Peyer's patch (tissue), 4 donors: Measurements from ENCODE around the gene PKD1. TPM values are rescaled to one million over a fixed set of nuclear protein-coding genes. Genes with fewer than 3 reads are reported as not detected.

Experiments used
- DNase-seq, 3 donors: peaks; one replicate each; pipeline ENCODE4 v3.0.0-alpha.2; 2017 to 2019
- H3K27ac ChIP-seq, 4 donors: fragments of 200-600 bp; sonication (generic); one replicate each; pipeline ENCODE4 v1.5.1; 2016 to 2019
- H3K27me3 ChIP-seq, 2 donors: fragments of 200-600 bp; sonication (generic); one replicate each; pipeline ENCODE4 v1.5.1; 2019
- H3K36me3 ChIP-seq, 3 donors: fragments of 200-600 bp; sonication (generic); one replicate each; pipeline ENCODE4 v1.5.1; 2016 to 2019
- H3K4me1 ChIP-seq, 4 donors: fragments of 200-600 bp; sonication (generic); one replicate each; pipeline ENCODE4 v1.5.1; 2016 to 2019
- H3K4me3 ChIP-seq, 4 donors: fragments of 200-600 bp; sonication (generic); 1 replicate in 3 of 4; 2 replicates in 1 of 4; pipeline ENCODE4 v1.5.1; 2016 to 2019; ENCODE audit warnings: mild to moderate bottlenecking in 1 of 4
- H3K9me3 ChIP-seq, 4 donors: fragments of 200-600 bp; sonication (generic); one replicate each; pipeline ENCODE4 v1.5.1; 2016 to 2019; ENCODE audit warnings: mild to moderate bottlenecking in 1 of 4
- POLR2A ChIP-seq, 2 donors: fragments of 450-650 bp; IDR thresholded peaks; one replicate each; pipeline ENCODE4 v1.5.1; 2017; ENCODE audit warnings: antibody characterized with exemption in 2 of 2, mild to moderate bottlenecking in 2 of 2, moderate library complexity in 2 of 2
- total RNA-seq, 4 donors: library from RNA; depleted of rRNA; stranded (reverse); fragments of >200 nt; gene quantifications; one replicate each; pipeline ENCODE4 v1.1.0, GENCODE V29; 2016
- TF ChIP-seq, protein P1 (sequence below), 6 experiments: fragments of 450-650 bp in 4 of 6; fragments of 200-600 bp in 2 of 6; sonication (generic) in 1 of 6; IDR thresholded peaks; one replicate each; pipeline ENCODE4 v1.5.1; 2017 to 2019; ENCODE audit warnings: antibody characterized with exemption in 6 of 6, mild to moderate bottlenecking in 3 of 6, moderate library complexity in 1 of 6

PKD1 gene
- total RNA-seq, 4 donors from 2014 or later, result 64.6 to 305 (median 188) TPM

DNA sequence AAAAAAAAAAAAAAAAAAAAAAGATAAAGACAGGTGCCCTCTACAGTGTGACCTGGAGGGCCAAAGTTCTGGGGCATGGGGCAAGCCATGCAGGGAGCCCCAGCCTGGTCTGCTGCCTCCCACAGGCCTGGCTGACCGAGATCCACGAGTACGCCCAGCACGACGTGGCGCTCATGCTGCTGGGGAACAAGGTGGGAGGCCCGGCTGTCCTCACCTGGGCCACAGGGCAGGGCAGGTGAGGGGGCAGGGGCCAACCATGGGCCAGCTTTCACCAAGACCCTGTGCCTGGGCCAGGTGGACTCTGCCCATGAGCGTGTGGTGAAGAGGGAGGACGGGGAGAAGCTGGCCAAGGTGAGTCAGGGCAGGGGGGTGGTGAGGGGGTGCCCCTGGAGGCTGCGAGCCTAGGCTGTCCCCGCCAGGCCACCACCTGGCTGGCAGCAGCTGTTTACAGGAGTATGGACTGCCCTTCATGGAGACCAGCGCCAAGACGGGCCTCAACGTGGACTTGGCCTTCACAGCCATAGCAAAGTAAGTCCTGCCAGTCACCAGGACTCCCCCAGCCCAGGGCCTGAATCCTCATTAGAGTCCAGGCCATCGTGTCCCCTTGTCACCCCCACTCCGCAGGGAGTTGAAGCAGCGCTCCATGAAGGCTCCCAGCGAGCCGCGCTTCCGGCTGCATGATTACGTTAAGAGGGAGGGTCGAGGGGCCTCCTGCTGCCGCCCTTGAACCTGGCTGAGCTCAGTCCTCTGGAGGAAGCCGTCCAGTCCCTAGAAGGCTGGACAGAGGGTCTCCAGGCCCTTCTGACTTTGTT is 17.2 kb upstream of the PKD1 start:
- H3K27ac ChIP-seq, result peak overlapping the region; percentile 60 to 90 (median 80)
- H3K4me1 ChIP-seq, result peaks cover 17 to 80% (median 47%) of the 10 kb centered on the region in 4 donors
- DNase-seq, result peak in 2 of 3 donors; percentile 79 to 84
- H3K27me3 ChIP-seq, result no peaks in the 10 kb centered on the region
- H3K36me3 ChIP-seq, result peaks cover 0 to 6% (median 0%) of the 10 kb centered on the region in 3 donors
- peak overlapping the region; percentile 56 to 93 (median 68) for H3K4me3 ChIP-seq
- TF ChIP-seq, protein P1, sequence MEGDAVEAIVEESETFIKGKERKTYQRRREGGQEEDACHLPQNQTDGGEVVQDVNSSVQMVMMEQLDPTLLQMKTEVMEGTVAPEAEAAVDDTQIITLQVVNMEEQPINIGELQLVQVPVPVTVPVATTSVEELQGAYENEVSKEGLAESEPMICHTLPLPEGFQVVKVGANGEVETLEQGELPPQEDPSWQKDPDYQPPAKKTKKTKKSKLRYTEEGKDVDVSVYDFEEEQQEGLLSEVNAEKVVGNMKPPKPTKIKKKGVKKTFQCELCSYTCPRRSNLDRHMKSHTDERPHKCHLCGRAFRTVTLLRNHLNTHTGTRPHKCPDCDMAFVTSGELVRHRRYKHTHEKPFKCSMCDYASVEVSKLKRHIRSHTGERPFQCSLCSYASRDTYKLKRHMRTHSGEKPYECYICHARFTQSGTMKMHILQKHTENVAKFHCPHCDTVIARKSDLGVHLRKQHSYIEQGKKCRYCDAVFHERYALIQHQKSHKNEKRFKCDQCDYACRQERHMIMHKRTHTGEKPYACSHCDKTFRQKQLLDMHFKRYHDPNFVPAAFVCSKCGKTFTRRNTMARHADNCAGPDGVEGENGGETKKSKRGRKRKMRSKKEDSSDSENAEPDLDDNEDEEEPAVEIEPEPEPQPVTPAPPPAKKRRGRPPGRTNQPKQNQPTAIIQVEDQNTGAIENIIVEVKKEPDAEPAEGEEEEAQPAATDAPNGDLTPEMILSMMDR (IDR thresholded peaks at IDR 0.05), result peak in 1 of 6 experiments; percentile 43
- no peak for TF ChIP-seq POLR2A (IDR thresholded peaks at IDR 0.05)
- no peaks in the 10 kb centered on the region for H3K9me3 ChIP-seq

GRCh38 chr16:2151188-2152091 is 15.7 kb upstream of the PKD1 start:
- Histone ChIP-seq H3K4me3 (no peak overlapping the region), H3K27me3 (no peaks in the 10 kb centered on the region), H3K27ac (peak overlapping the region in 1 of 4 donors; percentile 33), H3K9me3 (no peaks in the 10 kb centered on the region), H3K4me1 (peaks cover 13 to 69% (median 38%) of the 10 kb centered on the region in 4 donors), H3K36me3 (peaks cover 0 to 6% (median 0%) of the 10 kb centered on the region in 3 donors)
- TF ChIP-seq, protein P1 (IDR thresholded peaks at IDR 0.05), result no peak
- no peak for TF ChIP-seq POLR2A (IDR thresholded peaks at IDR 0.05)
- no peak for DNase-seq

- TF ChIP-seq POLR2A (IDR thresholded peaks at IDR 0.05), result peak in 1 of 2 donors; percentile 23
- TF ChIP-seq, protein P1 (IDR thresholded peaks at IDR 0.05), result no peak
- Histone ChIP-seq H3K4me1 (peaks cover 13 to 67% (median 34%) of the 10 kb centered on the region in 4 donors), H3K36me3 (peaks cover 0 to 6% (median 0%) of the 10 kb centered on the region in 3 donors), H3K27me3 (no peaks in the 10 kb centered on the region), H3K4me3 (no peak overlapping the region), H3K9me3 (no peaks in the 10 kb centered on the region), H3K27ac (peak overlapping the region in 1 of 4 donors; percentile 33)
- DNase-seq, result peak in 1 of 3 donors; percentile 68
These were observed 14.9 kb upstream of the PKD1 start for GRCh38 chr16:2150418-2151187.

- Histone ChIP-seq H3K4me1 (peaks cover 13 to 67% (median 34%) of the 10 kb centered on the region in 4 donors), H3K27ac (peak overlapping the region in 1 of 4 donors; percentile 33), H3K36me3 (peaks cover 0 to 6% (median 0%) of the 10 kb centered on the region in 3 donors), H3K4me3 (peak overlapping the region in 2 of 4 donors; percentile 64 to 69), H3K27me3 (no peaks in the 10 kb centered on the region), H3K9me3 (no peaks in the 10 kb centered on the region)
- DNase-seq, result no peak
- TF ChIP-seq, protein P1 (IDR thresholded peaks at IDR 0.05), result no peak
- no peak for TF ChIP-seq POLR2A (IDR thresholded peaks at IDR 0.05)
These were observed 14.1 kb upstream of the PKD1 start for GRCh38 chr16:2149630-2150417.
